T-helper 1 cell (primary cell): Measurements from ENCODE around the gene ZBTB5.
"Not testable (repeated sequence)": the region's sequence is repeated elsewhere in the genome, so short reads cannot be mapped to it uniquely, and the experiment has no call there.

Experiments
- DNase-seq, 5 donors: peaks; one replicate each; pipeline ENCODE4 v3.0.0-alpha.2; 2012 to 2020

The ZBTB5 gene

GRCh38 chr9:37486616-37487548, 21.6 kb upstream of the ZBTB5 start:
- no peak for DNase-seq

GRCh38 chr9:37486256-37486615, 21.0 kb upstream of the ZBTB5 start:
- no peak for DNase-seq

GRCh38 chr9:37485389-37486255, 20.4 kb upstream of the ZBTB5 start, which contains the start of gene POLR1E:
Gene POLR1E, plus strand, starts transcription at chr9:37485948. Its CDS starts 100 bp downstream, at chr9:37486048.
- peak; percentile 90 to 96 (median 94) for DNase-seq

- DNase-seq = no peak
Observed at GRCh38 chr9:37480759-37481158, 15.5 kb upstream of the ZBTB5 start.

GRCh38 chr9:37477987-37478619, 12.9 kb upstream of the ZBTB5 start:
- DNase-seq = not testable (repeated sequence)

GRCh38 chr9:37477443-37477842, 12.2 kb upstream of the ZBTB5 start:
- not testable (repeated sequence) for DNase-seq

GRCh38 chr9:37476930-37477329, 11.7 kb upstream of the ZBTB5 start:
- DNase-seq = no peak

GRCh38 chr9:37474438-37474837, 9.2 kb upstream of the ZBTB5 start:
- DNase-seq = no peak

GRCh38 chr9:37473982-37474381, 8.7 kb upstream of the ZBTB5 start:
- not testable (repeated sequence) for DNase-seq

GRCh38 chr9:37471942-37472684, 6.9 kb upstream of the ZBTB5 start:
- DNase-seq = no peak

GRCh38 chr9:37468620-37469019, 3.4 kb upstream of the ZBTB5 start:
- DNase-seq = no peak

GRCh38 chr9:37467530-37467929, 2.3 kb upstream of the ZBTB5 start:
- not testable (repeated sequence) for DNase-seq

GRCh38 chr9:37466037-37466709, 923 bp upstream of the ZBTB5 start:
- peak in 2 of 5 donors; percentile 15 to 19 for DNase-seq

GRCh38 chr9:37464426-37465248, 613 bp downstream of the ZBTB5 start:
- peak in 4 of 5 donors; percentile 82 to 88 (median 84) for DNase-seq

- DNase-seq = no peak
Observed at GRCh38 chr9:37464006-37464405, 1.2 kb downstream of the ZBTB5 start.

- no peak for DNase-seq
Observed at GRCh38 chr9:37456817-37457216, 8.4 kb downstream of the ZBTB5 start.

GRCh38 chr9:37455884-37456647, 9.2 kb downstream of the ZBTB5 start:
- DNase-seq = no peak

GRCh38 chr9:37454238-37454637, 11.0 kb downstream of the ZBTB5 start:
- no peak for DNase-seq

GRCh38 chr9:37453827-37454226, 11.4 kb downstream of the ZBTB5 start:
- DNase-seq = no peak

- no peak for DNase-seq
Observed at GRCh38 chr9:37452611-37453010, 12.6 kb downstream of the ZBTB5 start.
